RWPE1 (cell line): ENCODE results near the gene MAGEB5.
"Not testable (repeated sequence)": the region's sequence is repeated elsewhere in the genome, so short reads cannot be mapped to it uniquely, and the experiment has no call there.

Source experiments
- CTCF ChIA-PET: fragments of 350-600 bp; sonication (Branson Sonifier 250); formaldehyde crosslinking; extraction: SDS; loops from one replicate; lab custom pipeline; 2021; lab: Yijun Ruan, JAX
- POLR2A ChIA-PET: fragments of 400-600 bp; formaldehyde crosslinking; extraction: SDS; loops from one replicate; lab custom pipeline; 2020; ENCODE audit warnings: antibody characterized with exemption; ENCODE audit not compliant: low non-redundant PET; lab: Yijun Ruan, JAX
- DNase-seq: peaks from one replicate; pipeline ENCODE4 v3.0.0; 2012; ENCODE audit warnings: low spot score
- H3K27ac ChIP-seq: fragments of 450-650 bp; 2 replicates; pipeline ENCODE4 v1.5.1; 2017
- TF ChIP-seq, protein P1 (sequence below): fragments of 450-650 bp; conservative IDR thresholded peaks from 2 replicates; pipeline ENCODE4 v1.5.1; 2017; ENCODE audit warnings: low read depth, mild to moderate bottlenecking

Gene MAGEB5, protein sequence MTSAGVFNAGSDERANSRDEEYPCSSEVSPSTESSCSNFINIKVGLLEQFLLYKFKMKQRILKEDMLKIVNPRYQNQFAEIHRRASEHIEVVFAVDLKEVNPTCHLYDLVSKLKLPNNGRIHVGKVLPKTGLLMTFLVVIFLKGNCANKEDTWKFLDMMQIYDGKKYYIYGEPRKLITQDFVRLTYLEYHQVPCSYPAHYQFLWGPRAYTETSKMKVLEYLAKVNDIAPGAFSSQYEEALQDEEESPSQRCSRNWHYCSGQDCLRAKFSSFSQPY

DNA sequence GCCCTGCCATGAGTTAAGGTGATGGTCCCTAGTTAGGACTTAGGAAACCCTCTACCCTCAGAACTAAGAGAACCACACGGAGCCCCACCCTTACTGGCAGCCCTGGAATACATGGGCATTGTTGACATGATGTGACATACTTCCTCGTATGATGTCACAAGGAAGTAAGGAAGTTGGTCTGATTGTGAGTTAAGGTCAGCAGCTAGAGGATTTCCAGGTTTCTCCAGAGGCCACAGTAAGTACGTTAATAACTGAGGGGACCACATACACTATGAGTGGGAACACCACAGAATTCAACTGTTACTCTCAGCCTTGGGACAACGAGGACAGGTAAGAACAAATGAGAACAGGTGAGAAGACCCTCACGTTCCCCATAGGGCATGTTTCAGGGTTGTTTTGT is at the start of gene MAGEB5:
MAGEB5 (plus strand) TSS at position 301 of the 400 bp plus-strand sequence. CDS start 1,133 bp downstream, outside the sequence.
- ChIA-PET CTCF (no interaction called here), POLR2A (no interaction called here)
- TF ChIP-seq, protein P1, sequence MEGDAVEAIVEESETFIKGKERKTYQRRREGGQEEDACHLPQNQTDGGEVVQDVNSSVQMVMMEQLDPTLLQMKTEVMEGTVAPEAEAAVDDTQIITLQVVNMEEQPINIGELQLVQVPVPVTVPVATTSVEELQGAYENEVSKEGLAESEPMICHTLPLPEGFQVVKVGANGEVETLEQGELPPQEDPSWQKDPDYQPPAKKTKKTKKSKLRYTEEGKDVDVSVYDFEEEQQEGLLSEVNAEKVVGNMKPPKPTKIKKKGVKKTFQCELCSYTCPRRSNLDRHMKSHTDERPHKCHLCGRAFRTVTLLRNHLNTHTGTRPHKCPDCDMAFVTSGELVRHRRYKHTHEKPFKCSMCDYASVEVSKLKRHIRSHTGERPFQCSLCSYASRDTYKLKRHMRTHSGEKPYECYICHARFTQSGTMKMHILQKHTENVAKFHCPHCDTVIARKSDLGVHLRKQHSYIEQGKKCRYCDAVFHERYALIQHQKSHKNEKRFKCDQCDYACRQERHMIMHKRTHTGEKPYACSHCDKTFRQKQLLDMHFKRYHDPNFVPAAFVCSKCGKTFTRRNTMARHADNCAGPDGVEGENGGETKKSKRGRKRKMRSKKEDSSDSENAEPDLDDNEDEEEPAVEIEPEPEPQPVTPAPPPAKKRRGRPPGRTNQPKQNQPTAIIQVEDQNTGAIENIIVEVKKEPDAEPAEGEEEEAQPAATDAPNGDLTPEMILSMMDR, result no peak
- H3K27ac ChIP-seq, result no peak within 1 kb of the TSS
- no peak for DNase-seq

GRCh38 chrX:26192204-26192603 is 23.8 kb upstream of the MAGEB5 start, which contains the start of gene MAGEB6:
Gene MAGEB6 (plus strand): TSS chrX:26192440. CDS start chrX:26193847, 1,407 bp downstream.
- no peak for DNase-seq
- ChIA-PET CTCF (no interaction called here), POLR2A (no interaction called here)
- H3K27ac ChIP-seq, result no peak within 1 kb of the TSS
- TF ChIP-seq, protein P1, result no peak

GRCh38 chrX:26203561-26203960 is 12.4 kb upstream of the MAGEB5 start:
- no peak overlapping the region for H3K27ac ChIP-seq
- ChIA-PET CTCF (no interaction called here), POLR2A (no interaction called here)
- DNase-seq, result no peak
- TF ChIP-seq, protein P1, result no peak

DNA sequence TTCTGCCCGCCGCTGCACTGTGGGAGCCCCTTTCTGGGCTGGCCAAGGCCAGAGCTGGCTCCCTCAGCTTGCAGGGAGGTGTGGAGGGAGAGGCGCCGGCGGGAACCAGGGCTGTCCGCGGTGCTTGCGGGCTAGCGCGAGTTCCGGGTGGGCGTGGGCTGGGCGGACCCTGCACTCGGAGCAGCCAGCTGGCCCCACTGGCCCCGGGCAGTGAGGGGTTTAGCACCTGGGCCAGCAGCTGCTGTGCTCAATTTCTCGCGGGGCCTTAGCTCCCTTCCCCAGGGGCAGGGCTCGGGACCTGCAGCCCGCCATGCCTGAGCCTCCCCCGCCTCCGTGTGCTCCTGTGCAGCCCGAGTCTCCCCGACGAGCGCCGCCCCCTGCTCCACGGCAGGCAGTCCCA is 11.3 kb upstream of the MAGEB5 start:
- CTCF ChIA-PET, POLR2A ChIA-PET, H3K27ac ChIP-seq, DNase-seq: not testable (repeated sequence)

GRCh38 chrX:26208012-26208411 is 8.0 kb upstream of the MAGEB5 start:
- CTCF ChIA-PET, result no interaction called here
- TF ChIP-seq, protein P1, result no peak
- H3K27ac ChIP-seq, result no peak overlapping the region
- DNase-seq, result no peak
- POLR2A ChIA-PET, result no interaction called here

DNA sequence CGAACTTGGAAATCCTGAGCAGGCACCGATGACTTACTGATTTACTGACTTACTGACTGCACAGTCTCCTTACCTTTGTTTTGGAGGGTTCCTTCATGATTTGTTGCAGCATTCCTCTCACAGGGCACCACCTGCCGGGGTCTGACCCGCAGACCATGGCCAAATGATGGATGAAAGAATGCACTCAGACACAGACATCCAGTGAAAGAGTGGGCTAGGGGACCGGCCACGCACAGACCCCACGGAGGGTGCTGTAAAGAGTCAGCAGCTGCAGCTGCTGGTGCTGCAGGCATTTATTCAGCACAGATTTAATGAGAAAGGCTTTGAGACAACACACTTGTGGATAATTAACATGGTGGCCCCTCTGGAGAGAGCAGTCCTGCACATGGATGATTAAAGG is 3.4 kb downstream of the MAGEB5 start:
- DNase-seq, result no peak
- TF ChIP-seq, protein P1, result no peak
- no peak overlapping the region for H3K27ac ChIP-seq
- CTCF ChIA-PET, result no interaction called here
- POLR2A ChIA-PET, result no interaction called here

- ChIA-PET CTCF (no interaction called here), POLR2A (no interaction called here)
- TF ChIP-seq, protein P1, result no peak
- DNase-seq, result no peak
- no peak overlapping the region for H3K27ac ChIP-seq
Observed at GRCh38 chrX:26234177-26234576, 18.2 kb downstream of the MAGEB5 start.
